ENCODE data around the gene ARHGAP1.

DNA sequence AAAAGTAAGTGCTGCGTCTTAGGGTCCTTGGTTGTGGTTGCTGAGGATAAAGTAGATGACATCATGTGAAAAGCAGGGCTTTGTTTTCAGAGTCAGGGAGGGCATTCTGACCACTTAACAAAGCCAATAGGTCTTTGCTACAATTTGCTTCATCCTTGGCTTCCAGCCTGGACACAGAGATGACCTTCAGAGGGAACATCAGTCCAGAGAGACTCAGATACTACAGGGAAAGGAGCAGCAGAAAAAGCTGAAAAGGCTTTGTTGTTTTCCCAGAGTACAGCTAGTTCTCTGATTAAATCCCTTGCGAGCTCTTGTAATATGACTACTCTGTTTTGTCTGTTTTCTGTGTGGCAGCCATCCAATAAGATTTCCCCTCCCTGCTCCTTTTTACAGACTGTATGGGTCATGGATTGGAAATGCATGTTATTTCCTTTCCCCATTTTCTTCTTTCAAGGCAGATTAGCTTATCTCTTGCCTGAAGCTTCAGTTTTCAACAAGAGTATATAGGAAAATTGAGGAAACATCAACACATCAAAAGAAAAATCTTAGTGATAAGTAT lies 51.2 kb downstream of the ARHGAP1 start:
- TF ChIP-seq NFIC (IDR thresholded peaks at IDR 0.05) (no peak), KDM1A (IDR thresholded peaks at IDR 0.05) (no peak), ZKSCAN8 (CRISPR knock-in tag; IDR thresholded peaks at IDR 0.05) (no peak), HDAC2 (IDR thresholded peaks at IDR 0.05) (no peak), POLR2A (conservative IDR thresholded peaks at IDR 0.05) (no peak), ETV5 (CRISPR knock-in tag; IDR thresholded peaks at IDR 0.05; ENCODE audit: low read depth) (no peak)
